H9 (cell line): Measurements from ENCODE around the gene GPR183. TPM values are rescaled to one million over a fixed set of nuclear protein-coding genes. Genes with fewer than 3 reads are reported as not detected.

Experiments
- DNase-seq: peaks from one replicate; pipeline ENCODE4 v3.0.0-alpha.2; 2017
- H2AFZ ChIP-seq: one replicate; pipeline ENCODE4 v1.6.1; 2013; ENCODE audit warnings: mild to moderate bottlenecking, low read length, control low read depth, moderate library complexity
- H2AK5ac ChIP-seq: 2 replicates; pipeline ENCODE4 v1.6.1; 2013; ENCODE audit warnings: low read length, control low read depth, mixed read lengths; ENCODE audit not compliant: insufficient read length
- H2BK120ac ChIP-seq: one replicate; pipeline ENCODE4 v1.6.1; 2013; ENCODE audit warnings: low read depth, mild to moderate bottlenecking, low read length, control low read depth, inconsistent platforms; ENCODE audit not compliant: poor library complexity, severe bottlenecking
- H2BK12ac ChIP-seq: 2 replicates; pipeline ENCODE4 v1.6.1; 2013; ENCODE audit warnings: low read length, control low read depth, mixed read lengths, low read depth; ENCODE audit not compliant: insufficient read length
- H2BK15ac ChIP-seq: 2 replicates; pipeline ENCODE4 v1.6.1; 2013; ENCODE audit warnings: low read depth, low read length, control low read depth
- H2BK20ac ChIP-seq: one replicate; pipeline ENCODE4 v1.6.1; 2013; ENCODE audit warnings: low read depth, mild to moderate bottlenecking, low read length, control low read depth, inconsistent platforms; ENCODE audit not compliant: poor library complexity, severe bottlenecking
- H2BK5ac ChIP-seq: 2 replicates; pipeline ENCODE4 v1.6.1; 2013; ENCODE audit warnings: low read length, control low read depth, mixed read lengths; ENCODE audit not compliant: insufficient read length
- H3K14ac ChIP-seq: 2 replicates; pipeline ENCODE4 v1.6.1; 2013; ENCODE audit warnings: low read length, control low read depth; ENCODE audit not compliant: insufficient read depth
- H3K18ac ChIP-seq: 2 replicates; pipeline ENCODE4 v1.6.1; 2013; ENCODE audit warnings: low read depth, mild to moderate bottlenecking, mixed read lengths, low read length, control low read depth; ENCODE audit not compliant: insufficient read length
- H3K23ac ChIP-seq: 2 replicates; pipeline ENCODE4 v1.6.1; 2013; ENCODE audit warnings: low read length, control low read depth, mixed read lengths, low read depth; ENCODE audit not compliant: insufficient read length
- H3K23me2 ChIP-seq: 2 replicates; pipeline ENCODE4 v1.6.1; 2013; ENCODE audit warnings: low read depth, mild to moderate bottlenecking, mixed read lengths, low read length, control low read depth; ENCODE audit not compliant: insufficient read length, poor library complexity, severe bottlenecking
- H3K27ac ChIP-seq: 2 replicates; pipeline ENCODE4 v1.5.1; 2013; ENCODE audit warnings: low read length, control low read depth, mixed read lengths, low read depth; ENCODE audit not compliant: insufficient read length
- H3K27me3 ChIP-seq: 2 replicates; pipeline ENCODE4 v1.6.1; 2013; ENCODE audit warnings: low read length, control low read depth, inconsistent platforms; ENCODE audit not compliant: insufficient read depth
- H3K4ac ChIP-seq: 2 replicates; pipeline ENCODE4 v1.6.1; 2013; ENCODE audit warnings: low read depth, mild to moderate bottlenecking, control low read depth, inconsistent platforms, low read length, moderate library complexity
- H3K4me1 ChIP-seq: 2 replicates; pipeline ENCODE4 v1.6.1; 2013; ENCODE audit warnings: low read length, control low read depth, inconsistent platforms; ENCODE audit not compliant: insufficient read depth
- H3K4me2 ChIP-seq: 2 replicates; pipeline ENCODE4 v1.6.1; 2013; ENCODE audit warnings: low read length, control low read depth, mixed read lengths; ENCODE audit not compliant: insufficient read length, insufficient read depth
- H3K56ac ChIP-seq: 2 replicates; pipeline ENCODE4 v1.6.1; 2013; ENCODE audit warnings: low read depth, mild to moderate bottlenecking, mixed read lengths, low read length, control low read depth; ENCODE audit not compliant: insufficient read length
- H3K79me1 ChIP-seq: 2 replicates; pipeline ENCODE4 v1.6.1; 2013; ENCODE audit warnings: low read depth, mild to moderate bottlenecking, moderate library complexity, low read length, control low read depth, inconsistent platforms; ENCODE audit not compliant: insufficient read depth, poor library complexity, severe bottlenecking
- H3K79me2 ChIP-seq: 2 replicates; pipeline ENCODE4 v1.6.1; 2013; ENCODE audit warnings: low read length, control low read depth, inconsistent platforms; ENCODE audit not compliant: insufficient read depth
- H3K9ac ChIP-seq: 2 replicates; pipeline ENCODE4 v1.6.1; 2013; ENCODE audit warnings: low read length, control low read depth, mixed read lengths; ENCODE audit not compliant: insufficient read length; ENCODE audit errors: extremely low read depth
- H3K9me3 ChIP-seq: one replicate; pipeline ENCODE4 v1.6.1; 2013; ENCODE audit warnings: low read depth, low read length, inconsistent platforms; ENCODE audit not compliant: control insufficient read depth
- H3T11ph ChIP-seq: one replicate; pipeline ENCODE4 v1.6.1; 2013; ENCODE audit warnings: mild to moderate bottlenecking, low read length, control low read depth, inconsistent platforms
- H4K20me1 ChIP-seq: one replicate; pipeline ENCODE4 v1.6.1; 2013; ENCODE audit not compliant: control insufficient read depth, insufficient read length, insufficient read depth
- H4K5ac ChIP-seq: 2 replicates; pipeline ENCODE4 v1.6.1; 2013; ENCODE audit warnings: low read depth, mild to moderate bottlenecking, mixed read lengths, low read length, control low read depth; ENCODE audit not compliant: insufficient read length
- H4K8ac ChIP-seq: replicated peaks from 2 replicates; pipeline ENCODE4 v1.6.1; 2013; ENCODE audit warnings: low read length, control low read depth, mixed read lengths, low read depth; ENCODE audit not compliant: insufficient read length
- H4K91ac ChIP-seq: 2 replicates; pipeline ENCODE4 v1.6.1; 2013; ENCODE audit warnings: low read depth, mild to moderate bottlenecking, moderate library complexity, mixed read lengths, low read length, control low read depth; ENCODE audit not compliant: insufficient read length
- H3K27ac Mint-ChIP-seq, 3 experiments: 2 replicates in 2 of 3; 3 replicates in 1 of 3; pipeline ENCODE4 v1.8.0; 2020 to 2021; ENCODE audit warnings: mixed read lengths in 3 of 3, mild to moderate bottlenecking in 1 of 3, moderate library complexity in 1 of 3
- H3K27me3 Mint-ChIP-seq: 2 replicates; pipeline ENCODE4 v1.8.0; 2021; ENCODE audit warnings: low read depth, mild to moderate bottlenecking, moderate library complexity, mixed read lengths
- H3K36me3 Mint-ChIP-seq, 3 experiments: 2 replicates in 2 of 3; 3 replicates in 1 of 3; pipeline ENCODE4 v1.8.0; 2020 to 2021; ENCODE audit warnings: low read depth in 3 of 3, mixed read lengths in 3 of 3; ENCODE audit not compliant: insufficient read depth in 1 of 3
- H3K4me1 Mint-ChIP-seq, 2 experiments: 2 replicates each; pipeline ENCODE4 v1.8.0; 2020; ENCODE audit warnings: mixed read lengths in 2 of 2
- H3K4me3 Mint-ChIP-seq, 2 experiments: 2 replicates in 1 of 2; 3 replicates in 1 of 2; pipeline ENCODE4 v1.8.0; 2020 to 2021; ENCODE audit warnings: mild to moderate bottlenecking in 2 of 2, mixed read lengths in 2 of 2, moderate library complexity in 1 of 2
- H3K9me3 Mint-ChIP-seq, 2 experiments: 2 replicates in 1 of 2; 3 replicates in 1 of 2; pipeline ENCODE4 v1.8.0; 2020; ENCODE audit warnings: mild to moderate bottlenecking in 2 of 2, mixed read lengths in 2 of 2, moderate library complexity in 1 of 2
- CTCF ChIP-seq: fragments of 200-600 bp; sonication (generic); conservative IDR thresholded peaks from 3 replicates; pipeline ENCODE4 v1.8.0; 2021; ENCODE audit warnings: antibody characterized with exemption, mild to moderate bottlenecking
- WGBS: extraction: QIAGEN DNeasy Blood & Tissue Kit; methylation state at CpG from one replicate; pipeline ENCODE4 v1.1.7; 2013; ENCODE audit warnings: missing lambda C conversion rate, low lambda C conversion rate, mixed read lengths; ENCODE audit not compliant: insufficient read length; ENCODE audit errors: extremely low coverage; 5-methylcytosine and 5-hydroxymethylcytosine counted together
- total RNA-seq: library from RNA; stranded (reverse); gene quantifications from 2 replicates; pipeline ENCODE4 v1.2.1, GENCODE V29; 2021

The GPR183 gene
- total RNA-seq, 1 experiment from 2014 or later = not detected

GRCh38 chr13:99303863-99304521 is 3.2 kb downstream of the GPR183 start:
- no peaks in the 10 kb centered on the region; the same call in 1 of the 2 replicates for H3K27me3 Mint-ChIP-seq
- no peak overlapping the region for H3K4me2 ChIP-seq
- no peaks in the 10 kb centered on the region for H3K27me3 ChIP-seq
- peaks cover 4 to 7% (median 6%) of the 10 kb centered on the region in 3 experiments; a peak in 3 of 7 replicates for H3K36me3 Mint-ChIP-seq
- no peak overlapping the region for H2BK20ac ChIP-seq
- H3K4me1 ChIP-seq = no peaks in the 10 kb centered on the region; the same call in 1 of the 2 replicates
- H3K79me1 ChIP-seq = no peaks in the 10 kb centered on the region
- H3K27ac ChIP-seq = no peak overlapping the region
- peak overlapping the region in 2 of 3 experiments; percentile 2 to 12; a peak in 2 of 7 replicates for H3K27ac Mint-ChIP-seq
- H3K4ac ChIP-seq = no peak overlapping the region
- no peak overlapping the region for H2BK12ac ChIP-seq
- no peaks in the 10 kb centered on the region for H4K20me1 ChIP-seq
- no peak overlapping the region for H2BK5ac ChIP-seq
- WGBS = no CpG with 5 or more reads among the region's 14 CpGs
- H2AK5ac ChIP-seq = no peak overlapping the region
- no peak overlapping the region for H3K9ac ChIP-seq
- H3K9me3 ChIP-seq = no peaks in the 10 kb centered on the region
- H3K79me2 ChIP-seq = 0 out of 2 replicates have a peak, but pooled peaks cover 2% of the 10 kb centered on the region
- H3K18ac ChIP-seq = peak overlapping the region; percentile 42
- H4K91ac ChIP-seq = no peak overlapping the region
- no peak overlapping the region for H3T11ph ChIP-seq
- no peak for DNase-seq
- H2AFZ ChIP-seq = no peak overlapping the region
- no peaks in the 10 kb centered on the region for H3K23me2 ChIP-seq
- no peak overlapping the region; the same call in 1 of the 2 replicates for H3K14ac ChIP-seq
- no peak overlapping the region for H2BK15ac ChIP-seq
- no peak overlapping the region for H3K56ac ChIP-seq
- TF ChIP-seq CTCF = no peak
- H3K4me3 Mint-ChIP-seq = no peak overlapping the region
- H4K8ac ChIP-seq = no peak overlapping the region
- no peak overlapping the region for H2BK120ac ChIP-seq
- no peak overlapping the region for H3K23ac ChIP-seq
- no peak overlapping the region for H4K5ac ChIP-seq
- peaks cover 7 to 18% of the 10 kb centered on the region in 2 experiments; a peak in 3 of 4 replicates for H3K4me1 Mint-ChIP-seq
- no peaks in the 10 kb centered on the region for H3K9me3 Mint-ChIP-seq
